ENCODE results near the gene AKT2. TPM values are rescaled to one million over a fixed set of nuclear protein-coding genes. Genes with fewer than 3 reads are reported as not detected.
"Not testable (repeated sequence)": the region's sequence is repeated elsewhere in the genome, so short reads cannot be mapped to it uniquely, and the experiment has no call there.

The AKT2 gene
- 100 to 1,000 TPM; 126 to 127 TPM for total RNA-seq

DNA sequence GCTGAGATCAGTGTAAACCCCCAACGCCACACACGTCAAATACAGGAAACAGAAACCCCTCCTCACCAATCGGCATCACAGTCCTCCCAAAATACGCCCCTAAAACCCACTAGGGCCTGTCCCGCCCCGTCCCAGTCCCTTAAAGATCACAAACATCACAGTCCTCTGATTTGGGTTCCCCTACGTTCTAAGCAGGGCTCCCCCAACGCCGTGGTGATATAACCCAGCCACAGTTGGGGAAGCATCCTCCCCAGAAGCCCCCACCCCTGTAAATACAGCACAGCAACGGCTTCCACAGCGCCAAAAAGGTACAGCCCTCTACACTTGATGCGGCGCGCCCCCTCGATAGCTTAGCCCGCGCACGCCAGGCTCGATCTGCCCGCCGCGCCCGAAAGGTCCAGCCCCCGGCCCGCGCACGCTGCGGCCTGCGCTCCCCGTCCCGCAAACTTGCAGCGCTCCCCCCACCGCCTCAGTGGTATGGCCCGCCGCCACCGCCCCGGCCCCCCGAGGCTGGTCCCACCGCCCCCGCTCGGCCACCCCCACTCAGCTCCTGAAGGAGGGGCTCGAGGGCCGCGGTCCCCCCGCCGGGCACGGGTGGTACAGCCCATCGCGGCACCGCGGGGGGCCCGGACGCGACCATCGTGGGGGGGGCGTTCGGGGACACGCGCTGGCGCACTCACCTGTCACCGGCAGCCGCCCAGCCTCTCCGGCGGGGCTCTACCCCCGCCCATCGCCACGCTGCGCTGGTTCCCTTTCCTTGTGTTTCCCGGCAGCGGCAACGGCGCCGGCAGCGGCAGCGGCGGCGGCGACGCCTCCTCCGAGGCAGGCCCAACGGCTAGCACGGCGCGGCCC is at the start of gene AKT2:
AKT2 (minus strand) TSS at position 845 of the 852 bp plus-strand sequence. CDS start 20,078 bp downstream, outside the sequence.
- no peaks in the 10 kb centered on the region for H3K9me3 Mint-ChIP-seq
- no peaks in the 10 kb centered on the region for H3K27me3 Mint-ChIP-seq
- ChIA-PET CTCF (interaction anchor here (1.5 to 2.1 kb wide), 3 partner anchors 20 to 441 kb away, joined by 3 to 7 read pairs (median 5); no protein-coding TSS in a partner anchor), POLR2A (no interaction called here)
- peak within 1 kb of the TSS; percentile 99 for H3K27ac Mint-ChIP-seq
- H3K4me1 Mint-ChIP-seq (ENCODE audit: low read depth), result peaks cover 52% of the 10 kb centered on the region
- H3K4me3 Mint-ChIP-seq, result peak within 1 kb of the TSS; percentile 88
- intact Hi-C loops (cut with micrococcal nuclease), result loop anchor here (1.0 to 10.0 kb wide), 5 partner anchors 64 to 318 kb away; partner anchors contain the start of genes C19orf47, LTBP4, PLD3 and ZNF546
- no peaks in the 10 kb centered on the region for H3K36me3 Mint-ChIP-seq
- peak; percentile 74 for DNase-seq

DNA sequence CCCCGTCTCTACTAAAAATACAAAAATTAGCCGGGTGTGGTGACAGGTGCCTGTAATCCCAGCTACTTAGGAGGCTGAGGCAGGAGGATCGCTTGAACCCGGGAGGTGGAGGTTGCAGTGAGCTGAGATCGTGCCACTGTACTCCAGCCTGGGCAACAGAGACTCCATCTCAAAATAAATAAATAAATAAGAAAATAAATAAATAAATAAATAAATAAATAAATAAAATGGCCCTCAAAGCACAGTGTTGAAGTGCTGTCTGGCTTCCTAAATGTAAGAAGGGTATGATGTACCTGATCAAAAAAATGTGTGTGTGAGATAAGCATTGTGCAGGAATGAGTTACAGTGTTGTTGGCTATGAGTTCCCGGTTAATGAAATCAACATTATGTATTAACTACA is 47.9 kb upstream of the AKT2 start:
- H3K4me1 Mint-ChIP-seq (ENCODE audit: low read depth); CTCF ChIA-PET; POLR2A ChIA-PET; intact Hi-C loops (cut with micrococcal nuclease); H3K27me3 Mint-ChIP-seq; H3K9me3 Mint-ChIP-seq; DNase-seq; H3K4me3 Mint-ChIP-seq; H3K27ac Mint-ChIP-seq: not testable (repeated sequence)
- peaks cover 25% of the 10 kb centered on the region for H3K36me3 Mint-ChIP-seq

DNA sequence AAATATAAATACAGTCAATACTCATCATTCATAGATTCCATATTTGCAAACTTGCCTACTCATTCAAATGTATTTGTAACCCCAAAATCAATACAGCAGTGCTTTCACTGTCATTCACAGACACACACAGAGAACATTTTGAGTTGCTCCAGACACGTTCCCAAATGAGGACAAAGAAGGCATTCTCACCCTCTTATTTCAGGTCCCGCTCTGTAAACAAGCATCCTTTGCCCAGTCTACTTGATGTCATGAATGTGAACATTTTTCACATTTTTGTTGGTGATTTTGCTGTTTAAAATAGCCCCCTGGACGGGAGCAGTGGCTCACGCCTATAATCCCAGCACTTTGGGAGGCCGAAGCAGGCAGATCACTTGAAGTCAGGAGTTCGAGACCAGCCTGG is 47.5 kb upstream of the AKT2 start:
- intact Hi-C loops (cut with micrococcal nuclease), result no loop called here
- ChIA-PET POLR2A (no interaction called here), CTCF (no interaction called here)
- no peak for DNase-seq
- H3K27me3 Mint-ChIP-seq, result no peaks in the 10 kb centered on the region
- no peak overlapping the region for H3K4me3 Mint-ChIP-seq
- no peaks in the 10 kb centered on the region for H3K4me1 Mint-ChIP-seq (ENCODE audit: low read depth)
- H3K36me3 Mint-ChIP-seq, result peaks cover 26% of the 10 kb centered on the region
- H3K27ac Mint-ChIP-seq, result no peak overlapping the region
- H3K9me3 Mint-ChIP-seq, result no peaks in the 10 kb centered on the region

DNA sequence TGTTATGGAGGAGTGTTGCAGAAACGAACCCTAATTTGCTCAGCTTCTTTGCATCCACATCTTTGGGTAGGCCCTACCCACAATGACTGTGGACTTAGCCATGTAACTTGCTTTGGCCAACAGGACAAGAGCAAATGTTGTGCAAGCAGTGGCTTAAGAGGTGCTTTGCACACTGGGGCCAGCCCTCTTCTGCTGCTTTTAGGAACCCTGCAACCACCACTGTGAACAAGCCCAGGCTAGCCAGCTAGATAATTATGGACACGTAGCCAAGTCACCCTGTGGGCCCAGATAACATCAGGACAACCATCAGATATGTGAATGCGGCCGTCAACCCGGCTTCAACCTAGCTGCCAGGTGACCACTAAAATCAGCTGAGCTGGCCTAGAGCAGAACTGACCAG is 45.9 kb upstream of the AKT2 start:
- H3K4me1 Mint-ChIP-seq (ENCODE audit: low read depth), result no peaks in the 10 kb centered on the region
- H3K9me3 Mint-ChIP-seq, result no peaks in the 10 kb centered on the region
- peaks cover 29% of the 10 kb centered on the region for H3K36me3 Mint-ChIP-seq
- H3K27ac Mint-ChIP-seq, result no peak overlapping the region
- POLR2A ChIA-PET, result no interaction called here
- intact Hi-C loops (cut with micrococcal nuclease), result no loop called here
- H3K4me3 Mint-ChIP-seq, result no peak overlapping the region
- no peaks in the 10 kb centered on the region for H3K27me3 Mint-ChIP-seq
- CTCF ChIA-PET, result no interaction called here
- DNase-seq, result no peak

DNA sequence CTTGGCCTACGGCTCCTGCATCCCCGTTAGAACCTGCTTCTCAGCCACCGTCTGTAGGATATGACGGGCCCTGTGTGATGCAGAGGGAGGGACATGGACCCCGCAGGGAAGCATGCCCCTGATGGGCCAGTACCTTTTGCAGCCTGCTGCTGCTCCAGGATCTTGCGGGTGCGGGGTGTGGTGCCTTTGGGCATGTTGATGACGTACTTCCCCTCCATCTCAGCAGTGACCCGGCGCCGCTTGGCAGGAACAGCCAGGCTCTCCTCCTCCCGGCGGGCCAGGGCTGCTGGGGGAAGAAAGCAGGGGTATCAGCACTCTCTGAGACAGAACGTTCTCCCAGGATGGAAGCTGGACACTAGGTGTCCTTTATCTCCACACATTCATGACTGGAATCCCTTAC is 41.1 kb upstream of the AKT2 start:
- no peak for DNase-seq
- Mint-ChIP-seq H3K4me1 (ENCODE audit: low read depth) (no peaks in the 10 kb centered on the region), H3K36me3 (peaks cover 39% of the 10 kb centered on the region), H3K9me3 (no peaks in the 10 kb centered on the region), H3K27ac (no peak overlapping the region), H3K4me3 (no peak overlapping the region), H3K27me3 (no peaks in the 10 kb centered on the region)
- POLR2A ChIA-PET, result no interaction called here
- intact Hi-C loops (cut with micrococcal nuclease), result no loop called here
- CTCF ChIA-PET, result no interaction called here

DNA sequence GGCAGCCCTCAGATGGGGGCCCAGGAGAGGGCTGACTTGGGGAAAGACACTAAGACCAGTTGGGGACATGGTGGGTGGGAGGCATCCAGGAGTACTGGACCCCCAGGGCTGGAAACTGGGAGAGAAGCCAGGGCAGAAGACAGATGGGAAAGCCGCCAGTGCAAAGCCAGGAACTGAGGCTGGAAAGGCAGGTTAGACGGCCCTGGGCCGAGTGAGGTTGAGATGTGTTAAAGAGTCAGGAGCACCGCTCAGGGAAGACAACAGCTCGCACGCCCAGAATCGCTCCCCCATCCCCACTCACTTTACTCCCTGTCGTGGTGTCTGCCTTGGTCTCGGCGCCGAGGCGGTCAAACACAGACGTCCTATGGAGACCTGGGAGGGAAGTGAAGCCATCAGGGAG is 38.6 kb upstream of the AKT2 start:
- ChIA-PET CTCF (no interaction called here), POLR2A (no interaction called here)
- peaks cover 34% of the 10 kb centered on the region for H3K36me3 Mint-ChIP-seq
- no peak for DNase-seq
- H3K4me3 Mint-ChIP-seq, result no peak overlapping the region
- intact Hi-C loops (cut with micrococcal nuclease), result no loop called here
- no peaks in the 10 kb centered on the region for H3K27me3 Mint-ChIP-seq
- H3K4me1 Mint-ChIP-seq (ENCODE audit: low read depth), result no peaks in the 10 kb centered on the region
- H3K27ac Mint-ChIP-seq, result no peak overlapping the region
- no peaks in the 10 kb centered on the region for H3K9me3 Mint-ChIP-seq

DNA sequence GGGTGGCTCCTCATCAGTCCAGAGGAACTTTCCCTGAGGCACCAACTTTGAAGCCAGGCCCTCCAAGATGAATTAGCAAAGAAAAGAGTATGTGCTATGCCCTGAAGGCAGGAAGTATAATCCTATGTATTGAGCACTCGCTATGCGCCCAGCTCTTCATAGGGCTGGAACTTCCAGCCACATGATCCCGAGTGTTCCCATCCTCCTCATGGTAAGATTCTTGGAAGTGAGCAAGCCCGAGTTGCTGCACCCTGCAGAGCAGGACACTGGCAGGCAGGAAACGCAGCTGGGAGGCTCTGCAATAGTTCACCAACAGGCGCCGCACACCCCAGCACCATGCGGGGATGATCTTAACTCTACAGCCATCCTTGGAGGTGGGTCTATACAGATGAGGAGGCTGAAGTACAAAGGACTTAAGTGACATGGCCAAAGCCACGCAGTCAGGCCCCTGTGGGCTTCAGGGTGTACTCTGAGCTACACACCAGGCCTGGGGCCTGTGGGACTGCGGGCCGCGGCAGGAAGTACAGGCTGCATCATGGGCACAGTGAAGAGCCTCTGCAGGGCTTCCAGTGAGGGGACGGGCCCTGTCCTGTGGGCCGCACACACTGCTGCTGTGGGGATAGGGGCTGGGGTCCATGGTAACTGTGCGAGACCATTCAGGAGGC is 37.9 kb upstream of the AKT2 start:
- Mint-ChIP-seq H3K4me1 (ENCODE audit: low read depth) (no peaks in the 10 kb centered on the region), H3K27ac (no peak overlapping the region), H3K4me3 (no peak overlapping the region), H3K27me3 (no peaks in the 10 kb centered on the region), H3K9me3 (no peaks in the 10 kb centered on the region), H3K36me3 (peaks cover 30% of the 10 kb centered on the region)
- intact Hi-C loops (cut with micrococcal nuclease), result no loop called here
- ChIA-PET CTCF (interaction anchor here (1.5 kb wide), 1 partner anchor 18 kb away, joined by 6 read pairs; no protein-coding TSS in a partner anchor), POLR2A (no interaction called here)
- DNase-seq, result no peak

DNA sequence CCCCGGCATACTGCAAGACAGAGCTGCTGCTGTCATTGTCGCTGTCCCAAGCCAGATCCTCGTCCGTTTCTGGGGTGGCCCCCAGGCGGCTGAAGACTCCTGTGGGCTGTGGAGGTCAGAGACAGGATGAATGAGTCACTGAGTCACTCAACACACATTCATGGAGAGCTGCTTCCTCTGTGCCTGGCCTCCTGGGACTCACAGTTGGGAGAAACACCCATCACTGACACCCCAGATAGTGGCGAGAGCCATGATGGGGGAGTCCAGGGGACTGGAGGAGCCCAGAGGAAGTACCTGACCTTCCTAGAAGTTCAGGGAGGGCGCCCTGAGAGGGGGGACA is 37.1 kb upstream of the AKT2 start:
- no peak for DNase-seq
- Mint-ChIP-seq H3K36me3 (peaks cover 27% of the 10 kb centered on the region), H3K27me3 (no peaks in the 10 kb centered on the region), H3K4me1 (ENCODE audit: low read depth) (no peaks in the 10 kb centered on the region), H3K9me3 (no peaks in the 10 kb centered on the region), H3K4me3 (no peak overlapping the region), H3K27ac (no peak overlapping the region)
- ChIA-PET POLR2A (no interaction called here), CTCF (interaction anchor here (1.5 kb wide), 1 partner anchor 17 kb away, joined by 6 read pairs; no protein-coding TSS in a partner anchor)
- intact Hi-C loops (cut with micrococcal nuclease), result no loop called here

DNA sequence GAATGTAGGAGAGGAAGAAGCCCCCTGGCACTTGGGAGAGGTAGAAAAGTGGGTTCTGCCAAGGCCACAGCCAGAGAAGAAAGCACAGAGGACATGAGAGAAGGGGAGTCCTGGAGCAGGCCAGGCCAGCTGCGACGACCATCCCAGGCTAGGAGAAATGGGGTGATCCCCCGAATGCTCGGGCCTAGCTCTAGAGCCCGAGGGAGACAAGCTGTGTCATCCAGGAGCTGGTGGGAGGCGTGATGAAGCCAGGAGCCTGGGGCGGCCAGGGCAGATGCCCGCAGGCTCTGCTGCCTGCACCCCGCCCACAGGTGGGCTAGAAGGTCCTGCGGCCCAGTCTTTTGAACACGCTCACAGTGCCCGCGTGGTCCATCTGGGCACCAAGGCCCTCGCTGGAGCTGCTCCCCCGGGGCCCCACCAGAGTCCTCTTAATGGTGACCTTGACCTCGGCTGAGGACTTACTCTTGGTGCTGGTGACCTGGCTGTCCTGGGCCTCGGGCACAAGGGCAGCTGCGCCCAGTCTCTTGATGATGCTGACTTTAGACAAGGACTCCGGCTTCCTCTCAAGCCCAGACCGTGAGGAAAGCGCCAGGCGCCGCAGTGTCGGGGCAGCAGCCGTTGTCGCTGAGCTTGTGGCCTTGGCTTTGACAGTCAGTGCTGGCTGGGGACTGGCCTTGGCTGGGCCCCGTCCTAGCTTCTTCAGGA is 36.6 kb upstream of the AKT2 start:
- Mint-ChIP-seq H3K9me3 (no peaks in the 10 kb centered on the region), H3K4me1 (ENCODE audit: low read depth) (no peaks in the 10 kb centered on the region), H3K36me3 (peaks cover 28% of the 10 kb centered on the region), H3K27ac (no peak overlapping the region), H3K4me3 (no peak overlapping the region), H3K27me3 (no peaks in the 10 kb centered on the region)
- no peak for DNase-seq
- intact Hi-C loops (cut with micrococcal nuclease), result no loop called here
- CTCF ChIA-PET, result interaction anchor here (1.5 kb wide), 1 partner anchor 17 kb away, joined by 6 read pairs; no protein-coding TSS in a partner anchor
- POLR2A ChIA-PET, result no interaction called here

DNA sequence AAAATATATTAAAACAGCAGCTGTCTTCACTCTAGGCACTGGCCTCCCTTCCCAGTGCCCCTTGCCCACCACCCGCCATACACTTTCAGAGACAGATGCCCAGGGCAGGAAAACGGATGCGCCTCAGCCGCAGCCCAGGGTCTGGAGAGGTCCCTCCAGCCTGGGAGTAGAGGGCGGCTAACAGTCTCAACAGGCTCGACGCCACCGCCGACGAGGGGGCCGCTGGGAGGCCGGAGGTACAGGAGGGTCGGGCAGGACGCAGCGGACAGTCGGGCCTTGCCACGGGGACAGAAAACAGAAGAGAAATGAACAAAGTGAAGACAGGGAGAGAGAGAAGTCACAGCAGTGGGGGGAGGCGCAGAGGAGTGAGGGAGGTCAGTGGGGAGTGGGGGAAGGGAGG is 35.9 kb upstream of the AKT2 start:
- no peaks in the 10 kb centered on the region for H3K4me1 Mint-ChIP-seq (ENCODE audit: low read depth)
- H3K9me3 Mint-ChIP-seq, result no peaks in the 10 kb centered on the region
- peaks cover 28% of the 10 kb centered on the region for H3K36me3 Mint-ChIP-seq
- ChIA-PET CTCF (interaction anchor here (1.7 kb wide), 1 partner anchor 16 kb away, joined by 8 read pairs; no protein-coding TSS in a partner anchor), POLR2A (no interaction called here)
- H3K4me3 Mint-ChIP-seq, result no peak overlapping the region
- H3K27me3 Mint-ChIP-seq, result no peaks in the 10 kb centered on the region
- no peak overlapping the region for H3K27ac Mint-ChIP-seq
- intact Hi-C loops (cut with micrococcal nuclease), result no loop called here
- DNase-seq, result no peak

DNA sequence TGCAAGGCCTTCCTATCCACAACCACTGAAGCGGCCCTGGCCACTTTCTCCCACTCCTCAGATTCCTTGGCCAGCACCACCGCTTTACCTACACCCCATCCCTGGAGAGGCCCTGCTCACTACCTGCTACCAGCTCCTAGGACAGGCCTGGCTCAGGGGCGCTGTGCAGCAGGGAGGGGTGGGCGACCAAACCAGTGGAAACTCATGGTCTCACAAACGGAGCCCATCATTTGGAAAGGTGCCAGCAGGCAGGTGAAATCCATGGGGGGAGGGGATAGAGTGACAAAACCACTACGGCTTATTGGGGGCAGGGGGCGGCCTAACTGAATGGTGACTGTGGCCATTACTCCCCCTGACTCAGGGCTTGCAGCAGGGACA is 35.4 kb upstream of the AKT2 start:
- no peak for DNase-seq
- H3K27ac Mint-ChIP-seq, result no peak overlapping the region
- H3K9me3 Mint-ChIP-seq, result no peaks in the 10 kb centered on the region
- H3K27me3 Mint-ChIP-seq, result no peaks in the 10 kb centered on the region
- intact Hi-C loops (cut with micrococcal nuclease), result no loop called here
- H3K36me3 Mint-ChIP-seq, result peaks cover 24% of the 10 kb centered on the region
- H3K4me3 Mint-ChIP-seq, result no peak overlapping the region
- ChIA-PET POLR2A (no interaction called here), CTCF (interaction anchor here (1.7 kb wide), 1 partner anchor 16 kb away, joined by 8 read pairs; no protein-coding TSS in a partner anchor)
- H3K4me1 Mint-ChIP-seq (ENCODE audit: low read depth), result no peaks in the 10 kb centered on the region

DNA sequence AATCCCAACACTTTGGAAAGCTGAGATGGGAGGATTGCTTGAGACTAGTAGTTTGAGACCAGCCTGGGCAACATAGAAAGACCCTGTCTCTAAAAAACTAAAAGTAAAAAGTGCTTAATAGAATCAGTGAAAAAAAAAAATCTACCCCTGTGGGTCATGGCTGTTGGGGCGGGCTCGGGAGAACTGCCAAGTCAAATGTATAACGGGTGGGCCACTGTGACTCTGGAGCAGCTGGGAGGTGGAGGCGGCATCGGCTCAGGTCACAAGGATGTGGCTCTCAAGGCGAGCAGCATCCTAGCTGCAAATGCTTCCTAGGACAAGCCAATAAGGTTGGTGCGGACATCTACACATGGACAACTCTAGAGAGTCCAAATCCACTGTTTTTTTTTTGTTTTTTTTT is 32.2 kb upstream of the AKT2 start:
- DNase-seq, result no peak
- POLR2A ChIA-PET, result interaction anchor here (0.6 kb wide), 1 partner anchor 23 kb away, joined by 5 read pairs; no protein-coding TSS in a partner anchor
- Mint-ChIP-seq H3K4me3 (no peak overlapping the region), H3K36me3 (peaks cover 9% of the 10 kb centered on the region), H3K4me1 (ENCODE audit: low read depth) (no peaks in the 10 kb centered on the region), H3K9me3 (no peaks in the 10 kb centered on the region), H3K27ac (no peak overlapping the region), H3K27me3 (no peaks in the 10 kb centered on the region)
- intact Hi-C loops (cut with micrococcal nuclease), result no loop called here
- CTCF ChIA-PET, result interaction anchor here (3.3 kb wide), 1 partner anchor 13 kb away, joined by 18 read pairs; no protein-coding TSS in a partner anchor
